GM18873 (cell line): Measurements from ENCODE around the gene CDC42BPA.
"Not testable (repeated sequence)": the region's sequence is repeated elsewhere in the genome, so short reads cannot be mapped to it uniquely, and the experiment has no call there.

Source experiments
- ATAC-seq: cut with Tn5 transposase; IDR thresholded peaks from one replicate; pipeline ENCODE4 v1.9.1; 2021; ENCODE audit warnings: mild to moderate bottlenecking, moderate library complexity, moderate number of reproducible peaks; ENCODE audit not compliant: unreplicated experiment, low FRiP score

The CDC42BPA gene

GRCh38 chr1:227155004-227155403, 163.3 kb downstream of the CDC42BPA start:
- ATAC-seq, result no peak

GRCh38 chr1:227152525-227152924, 165.8 kb downstream of the CDC42BPA start:
- ATAC-seq, result no peak

DNA sequence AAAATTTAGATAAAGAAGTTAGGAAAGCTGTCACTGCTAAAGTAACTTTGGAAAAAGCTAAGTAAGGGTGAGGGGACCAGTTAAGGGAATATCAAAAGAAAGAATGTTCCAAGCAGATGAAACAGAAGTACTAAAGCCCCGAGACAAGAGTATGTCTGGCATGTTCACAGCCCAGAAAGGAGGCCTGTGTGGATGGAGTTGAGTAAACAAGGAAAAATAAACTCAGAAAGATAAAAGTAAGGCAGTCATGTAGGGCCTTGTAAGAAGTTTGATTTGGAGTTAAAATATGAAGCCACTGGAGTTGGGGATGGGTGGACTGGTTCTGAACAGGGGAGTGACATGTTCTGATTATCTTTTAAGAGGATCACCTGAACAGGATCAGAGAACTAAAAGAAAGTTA, 177.9 kb downstream of the CDC42BPA start:
- no peak for ATAC-seq

GRCh38 chr1:227136210-227136820, 182.0 kb downstream of the CDC42BPA start:
- ATAC-seq, result no peak

- ATAC-seq, result no peak
Measured at GRCh38 chr1:227134686-227135314, 183.5 kb downstream of the CDC42BPA start.

GRCh38 chr1:227132695-227133094, 185.6 kb downstream of the CDC42BPA start:
- not testable (repeated sequence) for ATAC-seq

DNA sequence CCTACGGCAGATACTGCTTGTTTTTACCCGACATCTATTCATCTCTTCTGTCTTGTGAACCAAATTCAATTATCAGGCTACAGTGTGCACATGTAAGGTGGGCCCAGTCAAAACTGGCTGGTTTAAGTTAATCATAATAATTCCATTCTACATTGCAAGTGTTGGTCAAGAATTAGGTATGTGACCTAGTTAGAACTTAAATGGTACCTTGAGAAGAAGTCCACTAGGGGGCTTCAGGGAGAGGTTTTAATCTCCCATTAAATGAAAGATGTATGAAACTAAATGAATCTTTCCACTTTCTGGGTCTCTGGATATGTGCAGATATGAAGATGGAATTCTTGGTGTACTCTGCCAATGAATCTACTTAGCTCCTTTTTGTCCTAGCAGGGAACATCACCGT, 187.1 kb downstream of the CDC42BPA start:
- ATAC-seq, result no peak

GRCh38 chr1:227127891-227128290, 190.4 kb downstream of the CDC42BPA start:
- ATAC-seq, result no peak

GRCh38 chr1:227125929-227126545, 192.3 kb downstream of the CDC42BPA start:
- ATAC-seq, result no peak

DNA sequence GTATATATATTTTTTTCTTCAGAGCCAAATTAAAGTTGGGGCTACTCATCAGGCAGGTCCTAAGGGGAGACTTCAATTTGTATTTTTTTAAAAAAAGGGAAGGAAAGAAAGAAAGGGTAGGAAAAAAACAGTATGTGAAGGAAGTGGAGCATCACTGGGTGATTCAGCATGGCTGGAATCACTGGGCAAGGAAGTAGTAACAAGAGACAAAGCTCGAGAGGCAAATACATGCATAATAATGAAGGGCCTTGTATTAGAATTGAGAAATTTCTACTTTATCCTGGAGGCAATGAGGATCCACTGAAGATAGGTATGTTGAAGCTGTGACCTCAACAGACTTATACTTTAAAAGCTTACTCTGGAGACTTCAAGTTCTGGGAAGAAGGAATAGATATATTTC, 193.8 kb downstream of the CDC42BPA start:
- no peak for ATAC-seq

GRCh38 chr1:227120826-227121225, 197.5 kb downstream of the CDC42BPA start:
- ATAC-seq, result no peak

DNA sequence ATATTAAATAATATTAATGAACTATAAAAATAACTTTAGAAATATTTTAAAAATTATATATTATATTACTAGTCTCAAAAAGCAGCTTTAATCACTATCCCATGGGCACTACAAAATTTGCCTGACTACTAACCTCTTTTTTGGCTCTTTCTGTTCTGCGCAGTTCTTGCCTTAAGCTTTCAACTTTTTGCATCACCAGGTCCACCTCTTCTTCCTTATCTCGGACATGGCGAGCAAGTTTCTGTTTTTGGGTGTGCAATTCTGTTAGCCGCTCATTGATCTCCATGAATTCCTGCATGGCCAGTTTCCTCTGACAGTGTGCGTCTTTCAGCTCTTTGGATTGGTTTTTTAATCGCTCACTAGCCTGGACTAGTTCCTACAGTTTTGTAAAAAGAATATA, 205.8 kb downstream of the CDC42BPA start:
- no peak for ATAC-seq

- ATAC-seq, result no peak
Measured at GRCh38 chr1:227111782-227112181, 206.5 kb downstream of the CDC42BPA start.

DNA sequence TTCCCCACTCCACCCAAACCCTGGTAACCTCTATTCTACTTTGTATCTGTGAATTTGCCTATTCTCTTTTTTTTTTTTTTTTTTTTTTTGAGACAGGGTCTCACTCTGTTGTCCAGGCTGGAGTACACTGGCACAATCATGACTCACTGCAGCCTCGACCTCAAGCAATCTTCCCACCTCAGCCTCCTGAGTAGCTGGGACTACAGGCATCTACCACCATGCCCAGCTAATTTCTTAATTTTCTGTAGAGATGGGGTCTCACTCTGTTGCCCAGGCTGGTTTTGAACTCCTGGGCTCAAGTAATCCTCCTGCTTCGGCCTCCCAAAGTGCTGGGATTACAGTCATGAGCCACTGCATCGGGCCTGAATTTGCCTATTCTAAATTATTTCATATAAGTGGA, 213.0 kb downstream of the CDC42BPA start:
- ATAC-seq, result not testable (repeated sequence)

- ATAC-seq, result no peak
Measured at GRCh38 chr1:227102056-227102455, 216.2 kb downstream of the CDC42BPA start.

DNA sequence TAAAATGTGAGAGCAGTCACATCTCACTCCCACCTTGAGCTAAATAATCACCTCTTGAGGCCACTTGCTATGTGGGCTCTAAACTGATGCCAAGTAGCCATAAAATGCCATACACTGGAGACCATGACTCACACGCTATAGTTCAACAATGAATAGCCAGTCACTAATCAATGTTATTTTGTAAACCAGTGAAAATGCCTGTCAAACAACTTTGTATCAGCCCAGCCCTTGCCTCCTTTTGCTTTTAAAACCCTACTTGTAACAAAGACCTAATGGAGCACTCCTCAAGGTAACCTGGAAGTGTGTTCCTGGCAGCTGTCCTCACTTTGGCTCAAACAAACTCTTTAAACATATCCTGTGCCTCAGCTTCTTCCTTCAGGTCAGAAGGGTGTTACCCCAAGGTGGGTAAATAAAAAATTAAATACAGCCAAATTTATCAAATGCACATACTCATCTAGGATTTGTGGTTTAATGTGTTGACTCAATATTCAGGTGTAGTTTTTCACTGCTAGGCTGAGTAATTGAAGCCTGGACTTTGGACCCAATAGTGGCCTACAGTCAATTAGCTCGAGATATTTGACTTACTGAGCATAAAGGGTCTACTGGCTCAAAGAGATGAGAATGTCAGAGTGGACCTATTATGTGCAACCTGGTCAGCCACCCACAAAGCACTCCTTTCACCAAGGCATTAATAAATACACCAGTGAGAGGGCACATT, 223.9 kb downstream of the CDC42BPA start:
- ATAC-seq, result no peak

- no peak for ATAC-seq
Measured at GRCh38 chr1:227093309-227093708, 225.0 kb downstream of the CDC42BPA start.

- ATAC-seq, result no peak
Measured at GRCh38 chr1:227092069-227092468, 226.2 kb downstream of the CDC42BPA start.

GRCh38 chr1:227086636-227087035, 231.7 kb downstream of the CDC42BPA start:
- no peak for ATAC-seq

DNA sequence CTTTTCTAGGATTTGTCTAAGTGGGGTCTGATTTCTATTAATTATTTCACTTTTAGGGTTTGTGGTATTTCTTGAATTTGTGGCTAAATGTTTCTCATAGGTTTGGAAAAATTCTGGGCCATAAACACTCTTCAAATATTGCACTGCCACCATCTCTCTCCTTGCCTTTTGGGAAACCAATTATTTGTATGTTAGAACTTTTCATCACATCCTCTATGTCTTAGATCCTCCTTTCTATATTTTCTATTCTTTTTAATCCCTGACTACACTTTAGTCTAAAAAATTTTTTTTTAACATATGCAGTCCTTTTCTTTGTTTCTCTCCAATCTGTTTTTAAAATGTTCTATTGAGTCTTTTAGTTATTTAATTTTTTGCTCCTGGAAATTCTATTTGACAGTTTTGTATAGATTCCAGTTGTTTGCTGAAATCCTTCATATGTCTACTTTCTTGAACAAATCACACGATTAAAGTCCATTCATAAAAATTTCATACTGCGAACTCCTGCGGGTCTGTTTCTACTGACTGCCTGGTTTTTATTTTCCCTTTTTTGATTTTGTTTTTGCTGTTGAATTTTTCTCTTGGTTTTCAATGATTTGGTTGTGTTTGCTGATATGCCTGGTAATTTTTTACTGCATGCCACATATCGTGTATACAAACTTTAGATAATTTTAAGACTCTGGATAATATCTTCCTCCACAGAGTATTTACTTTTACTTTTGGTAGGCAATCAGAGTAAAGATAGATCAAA, 235.1 kb downstream of the CDC42BPA start:
- ATAC-seq, result no peak

- ATAC-seq, result no peak
Measured at GRCh38 chr1:227077783-227078182, 240.5 kb downstream of the CDC42BPA start.
